Liver (tissue), 3 donors: ENCODE data around the gene GARIN5B.

Source experiments
- EGR1 ChIP-seq, 2 donors: IDR thresholded peaks; 2 replicates each; pipeline ENCODE4 v1.6.1; 2016 to 2018; ENCODE audit warnings: antibody characterized with exemption in 2 of 2, low read depth in 2 of 2
- FOXA1 ChIP-seq: IDR thresholded peaks from 2 replicates; pipeline ENCODE4 v1.6.1; 2016; ENCODE audit warnings: antibody characterized with exemption
- JUND ChIP-seq, 2 donors: IDR thresholded peaks; 2 replicates each; pipeline ENCODE4 v1.6.1; 2016; ENCODE audit warnings: antibody characterized with exemption in 2 of 2
- RXRA ChIP-seq, 2 donors: IDR thresholded peaks; 2 replicates each; pipeline ENCODE4 v1.6.1; 2017 to 2018; ENCODE audit warnings: antibody characterized with exemption in 2 of 2, mild to moderate bottlenecking in 1 of 2
- SP1 ChIP-seq: IDR thresholded peaks from 2 replicates; pipeline ENCODE4 v1.6.1; 2018; ENCODE audit warnings: antibody characterized with exemption, mild to moderate bottlenecking
- YY1 ChIP-seq: IDR thresholded peaks from 2 replicates; pipeline ENCODE4 v1.6.1; 2016; ENCODE audit warnings: antibody characterized with exemption, mild to moderate bottlenecking
- TF ChIP-seq, protein P1 (sequence below): fragments of 150-350 bp; IDR thresholded peaks from 2 replicates; pipeline ENCODE4 v1.5.1; 2017; ENCODE audit warnings: improper control_type of control experiment, low read depth, low read length; ENCODE audit not compliant: missing input control
- TF ChIP-seq, protein P2 (sequence below): IDR thresholded peaks from 2 replicates; pipeline ENCODE4 v1.6.1; 2016; ENCODE audit warnings: antibody characterized with exemption, mild to moderate bottlenecking
- donor health status: healthy.
- donor health status: healthy.

GRCh38 chr19:55347442-55348009, 15.5 kb downstream of the GARIN5B start:
- TF ChIP-seq EGR1 (IDR thresholded peaks at IDR 0.05; ENCODE audit: low read depth in 2 of 2) (no peak), JUND (IDR thresholded peaks at IDR 0.05) (no peak), YY1 (no peak), SP1 (no peak), FOXA1 (no peak), RXRA (IDR thresholded peaks at IDR 0.05) (no peak)
- TF ChIP-seq, protein P1, sequence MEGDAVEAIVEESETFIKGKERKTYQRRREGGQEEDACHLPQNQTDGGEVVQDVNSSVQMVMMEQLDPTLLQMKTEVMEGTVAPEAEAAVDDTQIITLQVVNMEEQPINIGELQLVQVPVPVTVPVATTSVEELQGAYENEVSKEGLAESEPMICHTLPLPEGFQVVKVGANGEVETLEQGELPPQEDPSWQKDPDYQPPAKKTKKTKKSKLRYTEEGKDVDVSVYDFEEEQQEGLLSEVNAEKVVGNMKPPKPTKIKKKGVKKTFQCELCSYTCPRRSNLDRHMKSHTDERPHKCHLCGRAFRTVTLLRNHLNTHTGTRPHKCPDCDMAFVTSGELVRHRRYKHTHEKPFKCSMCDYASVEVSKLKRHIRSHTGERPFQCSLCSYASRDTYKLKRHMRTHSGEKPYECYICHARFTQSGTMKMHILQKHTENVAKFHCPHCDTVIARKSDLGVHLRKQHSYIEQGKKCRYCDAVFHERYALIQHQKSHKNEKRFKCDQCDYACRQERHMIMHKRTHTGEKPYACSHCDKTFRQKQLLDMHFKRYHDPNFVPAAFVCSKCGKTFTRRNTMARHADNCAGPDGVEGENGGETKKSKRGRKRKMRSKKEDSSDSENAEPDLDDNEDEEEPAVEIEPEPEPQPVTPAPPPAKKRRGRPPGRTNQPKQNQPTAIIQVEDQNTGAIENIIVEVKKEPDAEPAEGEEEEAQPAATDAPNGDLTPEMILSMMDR = no peak
- TF ChIP-seq, protein P2, sequence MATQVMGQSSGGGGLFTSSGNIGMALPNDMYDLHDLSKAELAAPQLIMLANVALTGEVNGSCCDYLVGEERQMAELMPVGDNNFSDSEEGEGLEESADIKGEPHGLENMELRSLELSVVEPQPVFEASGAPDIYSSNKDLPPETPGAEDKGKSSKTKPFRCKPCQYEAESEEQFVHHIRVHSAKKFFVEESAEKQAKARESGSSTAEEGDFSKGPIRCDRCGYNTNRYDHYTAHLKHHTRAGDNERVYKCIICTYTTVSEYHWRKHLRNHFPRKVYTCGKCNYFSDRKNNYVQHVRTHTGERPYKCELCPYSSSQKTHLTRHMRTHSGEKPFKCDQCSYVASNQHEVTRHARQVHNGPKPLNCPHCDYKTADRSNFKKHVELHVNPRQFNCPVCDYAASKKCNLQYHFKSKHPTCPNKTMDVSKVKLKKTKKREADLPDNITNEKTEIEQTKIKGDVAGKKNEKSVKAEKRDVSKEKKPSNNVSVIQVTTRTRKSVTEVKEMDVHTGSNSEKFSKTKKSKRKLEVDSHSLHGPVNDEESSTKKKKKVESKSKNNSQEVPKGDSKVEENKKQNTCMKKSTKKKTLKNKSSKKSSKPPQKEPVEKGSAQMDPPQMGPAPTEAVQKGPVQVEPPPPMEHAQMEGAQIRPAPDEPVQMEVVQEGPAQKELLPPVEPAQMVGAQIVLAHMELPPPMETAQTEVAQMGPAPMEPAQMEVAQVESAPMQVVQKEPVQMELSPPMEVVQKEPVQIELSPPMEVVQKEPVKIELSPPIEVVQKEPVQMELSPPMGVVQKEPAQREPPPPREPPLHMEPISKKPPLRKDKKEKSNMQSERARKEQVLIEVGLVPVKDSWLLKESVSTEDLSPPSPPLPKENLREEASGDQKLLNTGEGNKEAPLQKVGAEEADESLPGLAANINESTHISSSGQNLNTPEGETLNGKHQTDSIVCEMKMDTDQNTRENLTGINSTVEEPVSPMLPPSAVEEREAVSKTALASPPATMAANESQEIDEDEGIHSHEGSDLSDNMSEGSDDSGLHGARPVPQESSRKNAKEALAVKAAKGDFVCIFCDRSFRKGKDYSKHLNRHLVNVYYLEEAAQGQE = no peak
